Neuronal stem cell (in vitro differentiated cells): ENCODE measurements around the gene TTLL10.

Experiments
- DNase-seq: peaks from one replicate; pipeline ENCODE4 v3.0.0-alpha.2; 2013; ENCODE audit warnings: low spot score
- H2AFZ ChIP-seq: one replicate; pipeline ENCODE4 v1.6.1; 2013; ENCODE audit warnings: mild to moderate bottlenecking, low read length, inconsistent platforms
- H2AK5ac ChIP-seq: 2 replicates; pipeline ENCODE4 v1.6.1; 2013; ENCODE audit warnings: low read depth, mild to moderate bottlenecking, inconsistent platforms, low read length, moderate library complexity, mixed read lengths
- H2BK120ac ChIP-seq: 2 replicates; pipeline ENCODE4 v1.6.1; 2013; ENCODE audit warnings: low read depth, mild to moderate bottlenecking, inconsistent platforms, low read length, moderate library complexity, mixed read lengths
- H2BK12ac ChIP-seq: one replicate; pipeline ENCODE4 v1.6.1; 2013; ENCODE audit warnings: low read length, inconsistent platforms
- H2BK15ac ChIP-seq: 2 replicates; pipeline ENCODE4 v1.6.1; 2013; ENCODE audit warnings: mild to moderate bottlenecking, low read length, inconsistent platforms, mixed read lengths
- H2BK5ac ChIP-seq: one replicate; pipeline ENCODE4 v1.6.1; 2013; ENCODE audit warnings: inconsistent platforms, mild to moderate bottlenecking, low read length, moderate library complexity
- H3K14ac ChIP-seq: one replicate; pipeline ENCODE4 v1.6.1; 2013; ENCODE audit warnings: low read length, inconsistent platforms
- H3K18ac ChIP-seq: 2 replicates; pipeline ENCODE4 v1.6.1; 2013; ENCODE audit warnings: low read length, inconsistent platforms
- H3K23ac ChIP-seq: 2 replicates; pipeline ENCODE4 v1.6.1; 2013; ENCODE audit warnings: low read depth, mild to moderate bottlenecking, mixed read lengths, low read length, inconsistent platforms; ENCODE audit not compliant: poor library complexity
- H3K27ac ChIP-seq: replicated peaks from 3 replicates; pipeline ENCODE4 v1.5.1; 2013; ENCODE audit warnings: low read length, inconsistent platforms
- H3K27me3 ChIP-seq, 3 experiments: 2 replicates each; pipeline ENCODE4 v1.6.1; 2013; ENCODE audit warnings: low read length in 3 of 3, mild to moderate bottlenecking in 2 of 3, inconsistent platforms in 1 of 3, low read depth in 1 of 3, mixed read lengths in 1 of 3, moderate library complexity in 1 of 3; ENCODE audit not compliant: control insufficient read depth in 3 of 3, insufficient read depth in 3 of 3
- H3K36me3 ChIP-seq, 2 donors: replicated peaks in 1 of 2; 2 replicates each; pipeline ENCODE4 v1.6.1; 2013; ENCODE audit warnings: low read length in 2 of 2; ENCODE audit not compliant: control insufficient read depth in 2 of 2, insufficient read depth in 2 of 2
- H3K4ac ChIP-seq: 2 replicates; pipeline ENCODE4 v1.6.1; 2013; ENCODE audit warnings: inconsistent platforms, mild to moderate bottlenecking, low read length, moderate library complexity
- H3K4me1 ChIP-seq, 2 donors: 1 replicate in 1 of 2; 2 replicates in 1 of 2; pipeline ENCODE4 v1.6.1; 2013; ENCODE audit warnings: low read length in 2 of 2, low read depth in 1 of 2; ENCODE audit not compliant: control insufficient read depth in 2 of 2, insufficient read depth in 1 of 2
- H3K4me2 ChIP-seq: one replicate; pipeline ENCODE4 v1.6.1; 2013; ENCODE audit warnings: mild to moderate bottlenecking, low read length, inconsistent platforms; ENCODE audit not compliant: insufficient read depth, poor library complexity, severe bottlenecking
- H3K4me3 ChIP-seq, 2 donors: 2 replicates each; pipeline ENCODE4 v1.5.1; 2013; ENCODE audit warnings: low read length in 2 of 2, mild to moderate bottlenecking in 2 of 2, inconsistent platforms in 1 of 2, moderate library complexity in 1 of 2
- H3K79me1 ChIP-seq: one replicate; pipeline ENCODE4 v1.6.1; 2013; ENCODE audit warnings: low read depth, mild to moderate bottlenecking, inconsistent platforms, low read length, moderate library complexity
- H3K9ac ChIP-seq: one replicate; pipeline ENCODE4 v1.6.1; 2013; ENCODE audit warnings: mild to moderate bottlenecking, low read depth, low read length, inconsistent platforms; ENCODE audit not compliant: poor library complexity
- H3K9me3 ChIP-seq, 2 donors: replicated peaks in 1 of 2; 2 replicates each; pipeline versions ENCODE3 to v1.6.1; 2013; ENCODE audit warnings: low read length in 2 of 2, mild to moderate bottlenecking in 2 of 2, inconsistent platforms in 1 of 2, low read depth in 1 of 2, mixed read lengths in 1 of 2, moderate library complexity in 1 of 2; ENCODE audit not compliant: control insufficient read depth in 2 of 2, insufficient read depth in 1 of 2
- H4K8ac ChIP-seq: one replicate; pipeline ENCODE4 v1.6.1; 2013; ENCODE audit warnings: low read depth, mild to moderate bottlenecking, inconsistent platforms, low read length, moderate library complexity
- H4K91ac ChIP-seq: one replicate; pipeline ENCODE4 v1.6.1; 2013; ENCODE audit warnings: low read length, low read depth, mild to moderate bottlenecking, inconsistent platforms; ENCODE audit not compliant: poor library complexity
- WGBS, 2 donors: extraction: QIAGEN DNeasy Blood & Tissue Kit; methylation state at CpG; one replicate each; pipeline ENCODE4 v1.1.7; 2013; ENCODE audit warnings: missing lambda C conversion rate in 2 of 2, mixed read lengths in 1 of 2; ENCODE audit not compliant: insufficient read length in 2 of 2, insufficient replicate concordance in 1 of 2; ENCODE audit errors: extremely low coverage in 2 of 2; 5-methylcytosine and 5-hydroxymethylcytosine counted together

Gene TTLL10

GRCh38 chr1:1171546-1172340, 1.9 kb upstream of the TTLL10 start:
- Histone ChIP-seq H4K91ac (no peak overlapping the region), H3K4me2 (no peak overlapping the region), H3K14ac (peak overlapping the region; percentile 71), H2AK5ac (peak overlapping the region; percentile 99), H3K27ac (no peak overlapping the region), H2BK5ac (peak overlapping the region; percentile 39), H3K79me1 (peaks cover 2% of the 10 kb centered on the region), H2AFZ (no peak overlapping the region), H3K9ac (no peak overlapping the region), H3K4me1 (peaks cover 17 to 26% of the 10 kb centered on the region in 2 donors), H2BK120ac (peak overlapping the region; percentile 97), H3K4me3 (no peak overlapping the region), H3K9me3 (peaks cover 0 to 4% of the 10 kb centered on the region in 2 donors), H2BK12ac (peak overlapping the region; percentile 94), H4K8ac (peak overlapping the region; percentile 17), H3K36me3 (no peaks in the 10 kb centered on the region), H3K18ac (peak overlapping the region; percentile 48), H3K4ac (no peak overlapping the region), H3K27me3 (peaks cover 0 to 51% (median 7%) of the 10 kb centered on the region in 3 experiments), H2BK15ac (peak overlapping the region; percentile 69), H3K23ac (peak overlapping the region; percentile 80)
- WGBS, 2 donors: no CpG with 5 or more reads among the region's 33 CpGs
- DNase-seq: no peak

GRCh38 chr1:1173061-1173792, 453 bp upstream of the TTLL10 start:
- whole genome bisulfite sequencing, 2 donors: no CpG with 5 or more reads among the region's 32 CpGs
- peak overlapping the region; percentile 89 for H3K23ac ChIP-seq
- peaks cover 19 to 20% of the 10 kb centered on the region in 2 donors for H3K4me1 ChIP-seq
- peak overlapping the region in 1 of 2 donors; percentile 33 for H3K4me3 ChIP-seq
- H3K4me2 ChIP-seq: peak overlapping the region; percentile 64
- H2AK5ac ChIP-seq: peak overlapping the region; percentile 96
- H4K8ac ChIP-seq: no peak overlapping the region
- H3K27me3 ChIP-seq: peaks cover 0 to 61% (median 10%) of the 10 kb centered on the region in 3 experiments
- H2BK15ac ChIP-seq: peak overlapping the region; percentile 98
- H3K18ac ChIP-seq: peak overlapping the region; percentile 91
- DNase-seq: no peak
- no peaks in the 10 kb centered on the region for H3K36me3 ChIP-seq
- H2AFZ ChIP-seq: peak overlapping the region; percentile 56
- H3K4ac ChIP-seq: no peak overlapping the region
- peak overlapping the region; percentile 53 for H4K91ac ChIP-seq
- H2BK5ac ChIP-seq: peak overlapping the region; percentile 66
- no peak overlapping the region for H2BK120ac ChIP-seq
- peak overlapping the region; percentile 94 for H2BK12ac ChIP-seq
- peaks cover 0 to 7% of the 10 kb centered on the region in 2 donors for H3K9me3 ChIP-seq
- H3K14ac ChIP-seq: peak overlapping the region; percentile 82
- H3K9ac ChIP-seq: no peak overlapping the region
- H3K79me1 ChIP-seq: peaks cover 2% of the 10 kb centered on the region
- no peak overlapping the region for H3K27ac ChIP-seq

- peaks cover 0 to 60% (median 10%) of the 10 kb centered on the region in 3 experiments for H3K27me3 ChIP-seq
- no CpG with 5 or more reads among the region's 29 CpGs for WGBS, 2 donors
- no peak for DNase-seq
Measured at GRCh38 chr1:1175221-1176062, 1.8 kb downstream of the TTLL10 start.

More at GRCh38 chr1:1175221-1176062, 1.8 kb downstream of the TTLL10 start:
- Histone ChIP-seq H2BK15ac (no peak overlapping the region), H4K8ac (no peak overlapping the region), H3K18ac (peak overlapping the region; percentile 17), H3K27ac (no peak overlapping the region), H3K79me1 (peaks cover 2% of the 10 kb centered on the region), H3K23ac (peak overlapping the region; percentile 65), H3K4me3 (peak overlapping the region in 1 of 2 donors; percentile 51), H4K91ac (no peak overlapping the region), H2BK12ac (no peak overlapping the region), H2BK120ac (no peak overlapping the region), H3K4me1 (peaks cover 10 to 15% of the 10 kb centered on the region in 2 donors), H2AFZ (no peak overlapping the region), H3K14ac (no peak overlapping the region), H3K4me2 (no peak overlapping the region), H3K9ac (peak overlapping the region; percentile 30), H3K9me3 (peaks cover 0 to 7% of the 10 kb centered on the region in 2 donors), H2BK5ac (peak overlapping the region; percentile 5), H2AK5ac (peak overlapping the region; percentile 21), H3K4ac (no peak overlapping the region), H3K36me3 (no peaks in the 10 kb centered on the region)
